DND-41 (cell line): Measurements from ENCODE around the gene SNAI3.
"Not testable (repeated sequence)": the region's sequence is repeated elsewhere in the genome, so short reads cannot be mapped to it uniquely, and the experiment has no call there.

Experiments
- CTCF ChIP-seq: IDR thresholded peaks from 2 replicates; pipeline ENCODE4 v1.5.1; 2012; ENCODE audit warnings: borderline replicate concordance, low read length, moderate library complexity, mild to moderate bottlenecking; ENCODE audit not compliant: poor library complexity, severe bottlenecking; ENCODE audit errors: extremely low read depth
- EZH2 ChIP-seq: IDR thresholded peaks from 3 replicates; pipeline ENCODE4 v1.6.1; 2012; ENCODE audit warnings: borderline replicate concordance, low read depth, mild to moderate bottlenecking, moderate library complexity, low read length, inconsistent platforms; ENCODE audit not compliant: severe bottlenecking

- not testable (repeated sequence) for TF ChIP-seq CTCF, EZH2
These were observed 16.8 kb downstream of the SNAI3 start for GRCh38 chr16:88669493-88669892.
